GM23338 (cell line): ENCODE data around the gene MMP17. TPM values are rescaled to one million over a fixed set of nuclear protein-coding genes. Genes with fewer than 3 reads are reported as not detected.
A peak's percentile ranks its signal among the peaks of the same experiment; 100 is the strongest.

Source experiments
- ATAC-seq: fragments of 200-7000 bp; cut with Tn5 transposase; 3 replicates; pipeline ENCODE4 v1.9.1; 2020
- DNase-seq: peaks from one replicate; pipeline ENCODE4 v3.0.0-alpha.2; 2015; ENCODE audit warnings: low spot score
- H2AFZ ChIP-seq: fragments of 200-600 bp; sonication (generic); 2 replicates; pipeline ENCODE4 v1.8.0; 2016; ENCODE audit warnings: antibody characterized with exemption, mild to moderate bottlenecking, moderate library complexity
- H3F3A ChIP-seq: fragments of 200-600 bp; sonication (generic); replicated peaks from 2 replicates; pipeline ENCODE4 v1.8.0; 2017; ENCODE audit warnings: antibody characterized with exemption, mixed run types, low read depth
- H3K27ac ChIP-seq: fragments of 200-600 bp; sonication (generic); 2 replicates; pipeline ENCODE4 v1.6.1; 2016; ENCODE audit warnings: low read depth
- H3K27me3 ChIP-seq: fragments of 200-600 bp; sonication (generic); 2 replicates; pipeline ENCODE4 v1.8.0; 2016; ENCODE audit warnings: mild to moderate bottlenecking, mixed run types, moderate library complexity; ENCODE audit not compliant: insufficient read depth
- H3K36me3 ChIP-seq: fragments of 200-600 bp; sonication (generic); 2 replicates; pipeline ENCODE4 v1.8.0; 2016; ENCODE audit warnings: mild to moderate bottlenecking; ENCODE audit not compliant: insufficient read depth
- H3K4me1 ChIP-seq: fragments of 200-600 bp; sonication (generic); 2 replicates; pipeline ENCODE4 v1.8.0; 2016; ENCODE audit warnings: mild to moderate bottlenecking, moderate library complexity; ENCODE audit not compliant: insufficient read depth
- H3K4me2 ChIP-seq: fragments of 200-600 bp; sonication (generic); 2 replicates; pipeline ENCODE4 v1.7.1; 2017; ENCODE audit warnings: mixed run types
- H3K4me3 ChIP-seq: fragments of 200-600 bp; sonication (generic); 2 replicates; pipeline ENCODE4 v1.6.1; 2016; ENCODE audit warnings: mixed run types
- H3K79me2 ChIP-seq: fragments of 200-600 bp; sonication (generic); replicated peaks from 2 replicates; pipeline ENCODE4 v1.8.0; 2017; ENCODE audit warnings: mild to moderate bottlenecking; ENCODE audit not compliant: insufficient read depth
- H3K9me2 ChIP-seq: fragments of 200-600 bp; sonication (generic); 2 replicates; pipeline ENCODE4 v1.8.0; 2017; ENCODE audit not compliant: insufficient read depth
- H4K20me1 ChIP-seq: fragments of 200-600 bp; sonication (generic); replicated peaks from 2 replicates; pipeline ENCODE4 v1.8.0; 2017; ENCODE audit warnings: mild to moderate bottlenecking; ENCODE audit not compliant: insufficient read depth
- H3K27ac Mint-ChIP-seq: 2 replicates; pipeline ENCODE4 v1.8.0; 2020; ENCODE audit warnings: inconsistent platforms, mild to moderate bottlenecking, moderate library complexity, mixed read lengths
- H3K27me3 Mint-ChIP-seq: 3 replicates; pipeline ENCODE4 v1.8.0; 2022; ENCODE audit warnings: low read depth, mild to moderate bottlenecking, moderate library complexity, mixed read lengths, inconsistent platforms; ENCODE audit not compliant: insufficient read depth, poor library complexity
- H3K36me3 Mint-ChIP-seq: 3 replicates; pipeline ENCODE4 v1.8.0; 2021; ENCODE audit warnings: low read depth, mild to moderate bottlenecking, inconsistent platforms, moderate library complexity, mixed read lengths
- H3K4me1 Mint-ChIP-seq: 3 replicates; pipeline ENCODE4 v1.8.0; 2020; ENCODE audit warnings: mild to moderate bottlenecking, inconsistent platforms, mixed read lengths
- H3K4me3 Mint-ChIP-seq: 3 replicates; pipeline ENCODE4 v1.8.0; 2021; ENCODE audit warnings: moderate library complexity, mild to moderate bottlenecking, inconsistent platforms, mixed read lengths
- H3K9me3 Mint-ChIP-seq: 3 replicates; pipeline ENCODE4 v1.8.0; 2020; ENCODE audit warnings: moderate library complexity, mild to moderate bottlenecking, inconsistent platforms, mixed read lengths
- CREB1 ChIP-seq: fragments of 250-450 bp; sonication (Bioruptor Pico); IDR thresholded peaks from 2 replicates; pipeline ENCODE4 v1.5.0; 2020; ENCODE audit warnings: low read depth, mild to moderate bottlenecking, moderate library complexity
- CTCF ChIP-seq, 2 experiments: fragments of 200-600 bp in 1 of 2; sonication (generic) in 1 of 2; conservative IDR thresholded peaks; 2 replicates each; pipeline versions ENCODE4 v1.5.1 to v1.6.1; 2016 to 2017; ENCODE audit warnings: antibody characterized with exemption in 2 of 2, low read depth in 2 of 2, mild to moderate bottlenecking in 2 of 2, moderate library complexity in 1 of 2
- ETS1 ChIP-seq: IDR thresholded peaks from 2 replicates; pipeline ENCODE4 v1.6.1; 2016; ENCODE audit warnings: antibody characterized with exemption
- EZH2 ChIP-seq: fragments of 200-600 bp; sonication (generic); IDR thresholded peaks from one replicate; pipeline ENCODE4 v1.8.0; 2017; ENCODE audit warnings: antibody characterized with exemption, mild to moderate bottlenecking, low read depth; ENCODE audit not compliant: unreplicated experiment
- EZH2phosphoT487 ChIP-seq: fragments of 200-600 bp; sonication (generic); IDR thresholded peaks from one replicate; pipeline ENCODE4 v1.8.1; 2018; ENCODE audit warnings: antibody characterized with exemption; ENCODE audit not compliant: unreplicated experiment
- JUNB ChIP-seq: IDR thresholded peaks from one replicate; pipeline ENCODE4 v1.6.1; 2016; ENCODE audit warnings: antibody characterized with exemption; ENCODE audit not compliant: unreplicated experiment
- NANOG ChIP-seq: IDR thresholded peaks from 2 replicates; pipeline ENCODE4 v1.6.1; 2016; ENCODE audit warnings: antibody characterized with exemption, borderline replicate concordance
- POLR2AphosphoS5 ChIP-seq: IDR thresholded peaks from 2 replicates; pipeline ENCODE4 v1.6.1; 2016; ENCODE audit warnings: antibody characterized with exemption, low read depth
- REST ChIP-seq: IDR thresholded peaks from one replicate; pipeline ENCODE4 v1.6.1; 2018; ENCODE audit warnings: antibody characterized with exemption; ENCODE audit not compliant: unreplicated experiment
- STAT1 ChIP-seq: IDR thresholded peaks from one replicate; pipeline ENCODE4 v1.6.1; 2016; ENCODE audit warnings: antibody characterized with exemption; ENCODE audit not compliant: unreplicated experiment
- ZNF114 ChIP-seq: fragments of 250-450 bp; sonication (Bioruptor Pico); IDR thresholded peaks from 2 replicates; pipeline ENCODE4 v1.5.0; 2020; ENCODE audit warnings: mild to moderate bottlenecking, moderate library complexity
- ZNF331 ChIP-seq: fragments of 250-450 bp; sonication (Bioruptor Pico); IDR thresholded peaks from 2 replicates; pipeline ENCODE4 v1.5.0; 2020; ENCODE audit warnings: low read depth, mild to moderate bottlenecking, moderate library complexity
- ZNF462 ChIP-seq: fragments of 250-450 bp; sonication (Bioruptor Pico); IDR thresholded peaks from 2 replicates; pipeline ENCODE4 v1.5.0; 2020; ENCODE audit warnings: mild to moderate bottlenecking, moderate library complexity
- polyA plus RNA-seq: library from polyadenylated mRNA; unstranded; fragments of >200 nt; fragmentation: Nextera tagmentation; extraction: Ambion mirVana; gene quantifications from 2 replicates; pipeline ENCODE4 v1.2.1, GENCODE V29; 2016
- total RNA-seq: library from RNA; depleted of rRNA; stranded (reverse); fragments of >200 nt; shearing (Covaris generic); gene quantifications from 2 replicates; pipeline ENCODE4 v1.2.3, GENCODE V29; 2014

MMP17 gene
- total and polyA plus RNA-seq, 2 experiments from 2014 or later: 10.4 to 48.5 TPM

GRCh38 chr12:131799195-131799594 is 29.0 kb upstream of the MMP17 start:
- Histone ChIP-seq H3K4me2 (no peak overlapping the region), H3K9me2 (no peaks in the 10 kb centered on the region), H4K20me1 (no peaks in the 10 kb centered on the region), H3K27me3 (no peaks in the 10 kb centered on the region), H3K27ac (no peak overlapping the region), H3K4me1 (peaks cover 20% of the 10 kb centered on the region), H3K79me2 (no peaks in the 10 kb centered on the region), H2AFZ (no peak overlapping the region), H3F3A (peaks cover 16% of the 10 kb centered on the region), H3K36me3 (peaks cover 5% of the 10 kb centered on the region; the same call in 1 of the 2 replicates), H3K4me3 (no peak overlapping the region)
- H3K4me3 Mint-ChIP-seq: no peak overlapping the region
- TF ChIP-seq EZH2phosphoT487 (no peak), NANOG (no peak), ZNF331 (no peak), ZNF114 (CRISPR knock-in tag) (no peak), EZH2 (no peak), ETS1 (no peak), ZNF462 (CRISPR knock-in tag) (no peak), STAT1 (no peak), CREB1 (no peak), CTCF (conservative IDR thresholded peaks at IDR 0.05; ENCODE audit: low read depth in 2 of 2) (no peak), POLR2AphosphoS5 (no peak), JUNB (no peak), REST (no peak)
- H3K4me1 Mint-ChIP-seq: peaks cover 23% of the 10 kb centered on the region
- ATAC-seq (no peak), DNase-seq (no peak)
- peaks cover 58% of the 10 kb centered on the region for H3K36me3 Mint-ChIP-seq
- H3K27me3 Mint-ChIP-seq: peaks cover 23% of the 10 kb centered on the region
- H3K27ac Mint-ChIP-seq: peak overlapping the region; percentile 75; the same call in 1 of the 2 replicates
- no peaks in the 10 kb centered on the region for H3K9me3 Mint-ChIP-seq
